Sigmoid colon (tissue), 4 donors: ENCODE results near the gene OMP.

Experiments used
- CTCF ChIP-seq, 4 experiments: fragments of 450-650 bp in 3 of 4; fragments of 200-600 bp in 1 of 4; IDR thresholded peaks; one replicate each; pipeline ENCODE4 v1.5.1; 2016 to 2019; ENCODE audit warnings: antibody characterized with exemption in 4 of 4, mild to moderate bottlenecking in 3 of 4, moderate library complexity in 2 of 4
- EP300 ChIP-seq, 4 donors: sonication (generic); formaldehyde crosslinking; IDR thresholded peaks; one replicate each; pipeline ENCODE4 v1.6.1; 2017; ENCODE audit warnings: antibody characterized with exemption in 4 of 4
- POLR2A ChIP-seq, 2 donors: fragments of 450-650 bp; IDR thresholded peaks; one replicate each; pipeline ENCODE4 v1.6.1; 2016; ENCODE audit warnings: antibody characterized with exemption in 2 of 2, mild to moderate bottlenecking in 2 of 2, moderate library complexity in 2 of 2
- POLR2AphosphoS5 ChIP-seq, 4 donors: sonication (generic); formaldehyde crosslinking; IDR thresholded peaks; one replicate each; pipeline ENCODE4 v1.6.1; 2017; ENCODE audit warnings: antibody characterized with exemption in 4 of 4

GRCh38 chr11:77129842-77130756, 27.5 kb downstream of the OMP start:
- TF ChIP-seq CTCF (IDR thresholded peaks at IDR 0.05) (no peak), POLR2A (IDR thresholded peaks at IDR 0.05) (no peak), POLR2AphosphoS5 (IDR thresholded peaks at IDR 0.05) (no peak), EP300 (IDR thresholded peaks at IDR 0.05) (no peak)
